ENCODE measurements around the gene FGD3. TPM values are rescaled to one million over a fixed set of nuclear protein-coding genes. Genes with fewer than 3 reads are reported as not detected.
A peak's percentile ranks its signal among the peaks of the same experiment; 100 is the strongest.

FGD3 gene
- total RNA-seq, 6 experiments from 2014 or later, result 1.7 to 3.1 (median 2.4) TPM

- H3K27me3 ChIP-seq, result no peaks in the 10 kb centered on the region
- no peak for TF ChIP-seq POLR2A (IDR thresholded peaks at IDR 0.05)
- TF ChIP-seq CTCF (IDR thresholded peaks at IDR 0.05), result no peak
- peak overlapping the region; percentile 19 to 71 (median 28) for H3K27ac ChIP-seq
- ATAC-seq (no peak), DNase-seq (peak in 1 of 3 donors; percentile 49)
- intact Hi-C loops (cut with DNase I), result no loop called here
- peaks cover 0 to 49% (median 16%) of the 10 kb centered on the region in 4 donors for H3K4me1 ChIP-seq
- H3K36me3 ChIP-seq, result no peaks in the 10 kb centered on the region
- peak overlapping the region; percentile 55 to 79 (median 66) for H3K4me3 ChIP-seq
- no peaks in the 10 kb centered on the region for H3K9me3 ChIP-seq
- 0% methylated on average over 1 of the region's 7 CpGs for WGBS (ENCODE audit: insufficient coverage, low coverage, low lambda C conversion rate, missing lambda C conversion rate)
Measured at GRCh38 chr9:93059715-93060578, 112.6 kb downstream of the FGD3 start.

GRCh38 chr9:93060746-93061259 is 113.5 kb downstream of the FGD3 start:
- H3K36me3 ChIP-seq, result no peaks in the 10 kb centered on the region
- peak; percentile 50 to 67 (median 57) for ATAC-seq
- peaks cover 0 to 49% (median 16%) of the 10 kb centered on the region in 4 donors for H3K4me1 ChIP-seq
- TF ChIP-seq POLR2A (IDR thresholded peaks at IDR 0.05) (peak; percentile 39), CTCF (IDR thresholded peaks at IDR 0.05) (no peak)
- WGBS (ENCODE audit: insufficient coverage, low coverage, low lambda C conversion rate, missing lambda C conversion rate), result 28% methylated on average over 7 of the region's 8 CpGs
- H3K9me3 ChIP-seq, result no peaks in the 10 kb centered on the region
- peak; percentile 79 to 91 (median 82) for DNase-seq
- intact Hi-C loops (cut with DNase I), result no loop called here
- peak overlapping the region in 1 of 3 donors; percentile 1 for H3K4me3 ChIP-seq
- H3K27me3 ChIP-seq, result no peaks in the 10 kb centered on the region
- H3K27ac ChIP-seq, result peak overlapping the region; percentile 19 to 71 (median 20)

GRCh38 chr9:93061260-93061751 is 114.0 kb downstream of the FGD3 start:
- Histone ChIP-seq H3K9me3 (no peaks in the 10 kb centered on the region), H3K27ac (peak overlapping the region; percentile 20 to 71 (median 57)), H3K4me3 (peak overlapping the region in 1 of 3 donors; percentile 6), H3K4me1 (peaks cover 0 to 49% (median 16%) of the 10 kb centered on the region in 4 donors), H3K27me3 (no peaks in the 10 kb centered on the region), H3K36me3 (no peaks in the 10 kb centered on the region)
- peak in 2 of 4 donors; percentile 1 to 3 for ATAC-seq
- TF ChIP-seq POLR2A (IDR thresholded peaks at IDR 0.05) (no peak), CTCF (IDR thresholded peaks at IDR 0.05) (no peak)
- intact Hi-C loops (cut with DNase I), result no loop called here
- DNase-seq, result no peak
- WGBS (ENCODE audit: insufficient coverage, low coverage, low lambda C conversion rate, missing lambda C conversion rate), result 57% methylated on average over 3 of the region's 4 CpGs

GRCh38 chr9:93061791-93062763 is 114.8 kb downstream of the FGD3 start:
- intact Hi-C loops (cut with DNase I), result no loop called here
- Histone ChIP-seq H3K9me3 (no peaks in the 10 kb centered on the region), H3K36me3 (no peaks in the 10 kb centered on the region), H3K4me3 (peak overlapping the region in 1 of 3 donors; percentile 6), H3K4me1 (peaks cover 0 to 49% (median 16%) of the 10 kb centered on the region in 4 donors), H3K27ac (peak overlapping the region in 2 of 3 donors; percentile 57 to 71), H3K27me3 (no peaks in the 10 kb centered on the region)
- TF ChIP-seq CTCF (IDR thresholded peaks at IDR 0.05), result peak in 2 of 4 donors; percentile 22 to 35
- no peak for TF ChIP-seq POLR2A (IDR thresholded peaks at IDR 0.05)
- 31% methylated on average over 13 of the region's 19 CpGs for WGBS (ENCODE audit: insufficient coverage, low coverage, low lambda C conversion rate, missing lambda C conversion rate)
- ATAC-seq (peak; percentile 46 to 71 (median 70)), DNase-seq (peak; percentile 62 to 93 (median 91))

Measured in right lobe of liver (tissue), 6 donors.